OCI-LY7 (cell line): Measurements from ENCODE around the gene RRM2. TPM values are rescaled to one million over a fixed set of nuclear protein-coding genes. Genes with fewer than 3 reads are reported as not detected.
"Not testable (repeated sequence)": the region's sequence is repeated elsewhere in the genome, so short reads cannot be mapped to it uniquely, and the experiment has no call there.

Experiments used
- BruUV-seq: library from RNA; stranded (reverse); fragments of 400-500 nt; replicated peaks from 2 replicates; lab custom pipeline; 2021; lab: Mats Ljungman, UMichigan
- CTCF ChIA-PET: fragments of 300-600 bp; sonication (Branson Sonifier 250); formaldehyde crosslinking; loops from one replicate; lab custom pipeline; 2022; ENCODE audit warnings: antibody characterized with exemption; ENCODE audit not compliant: unreplicated experiment; lab: Charles Lee
- POLR2A ChIA-PET: fragments of 300-600 bp; sonication (Branson Sonifier 250); formaldehyde crosslinking; loops from one replicate; lab custom pipeline; 2022; ENCODE audit warnings: antibody characterized with exemption; lab: Charles Lee
- DNase-seq: peaks from one replicate; pipeline ENCODE4 v3.0.0-alpha.2; 2015; ENCODE audit warnings: low spot score
- H2AFZ ChIP-seq: fragments of 200-600 bp; sonication (generic), shearing (Covaris generic); 2 replicates; pipeline ENCODE4 v1.6.1; 2014; ENCODE audit warnings: mild to moderate bottlenecking, antibody characterized with exemption, low read length, moderate library complexity
- H3K27ac ChIP-seq: fragments of 200-600 bp; sonication (generic); 2 replicates; pipeline ENCODE4 v1.5.1; 2014; ENCODE audit warnings: mixed run types, low read depth, mild to moderate bottlenecking, moderate library complexity, low read length, inconsistent platforms; ENCODE audit not compliant: poor library complexity, severe bottlenecking
- H3K36me3 ChIP-seq: fragments of 200-600 bp; sonication (generic); 2 replicates; pipeline ENCODE4 v1.6.1; 2014; ENCODE audit warnings: mild to moderate bottlenecking, antibody characterized with exemption, low read length, moderate library complexity, mixed read lengths; ENCODE audit not compliant: insufficient read depth
- H3K4me1 ChIP-seq: fragments of 200-600 bp; sonication (generic); 2 replicates; pipeline ENCODE4 v1.5.1; 2014; ENCODE audit warnings: mild to moderate bottlenecking, low read length; ENCODE audit not compliant: insufficient read depth, poor library complexity, severe bottlenecking
- H3K4me2 ChIP-seq: fragments of 200-600 bp; sonication (generic); 2 replicates; pipeline ENCODE4 v1.6.1; 2014; ENCODE audit warnings: mild to moderate bottlenecking, low read length
- H3K4me3 ChIP-seq: fragments of 200-600 bp; sonication (generic); 2 replicates; pipeline ENCODE4 v1.5.1; 2014; ENCODE audit warnings: mild to moderate bottlenecking, low read depth, low read length; ENCODE audit not compliant: poor library complexity, severe bottlenecking
- H3K79me2 ChIP-seq: fragments of 200-600 bp; sonication (generic); 2 replicates; pipeline ENCODE4 v1.6.1; 2016; ENCODE audit warnings: low read depth, mild to moderate bottlenecking, low read length, moderate library complexity, mixed read lengths; ENCODE audit not compliant: insufficient read depth
- H3K9me2 ChIP-seq: fragments of 200-600 bp; sonication (generic); 2 replicates; pipeline ENCODE4 v1.6.1; 2016; ENCODE audit warnings: mild to moderate bottlenecking, low read length, mixed read lengths; ENCODE audit not compliant: insufficient read depth
- H3K9me3 ChIP-seq: fragments of 200-600 bp; sonication (generic); 2 replicates; pipeline ENCODE4 v1.6.1; 2014; ENCODE audit warnings: mild to moderate bottlenecking, mixed run types, low read length, mixed read lengths
- H4K20me1 ChIP-seq: fragments of 200-600 bp; sonication (generic); 2 replicates; pipeline ENCODE4 v1.6.1; 2014; ENCODE audit warnings: mild to moderate bottlenecking, antibody characterized with exemption, low read length, moderate library complexity, mixed read lengths; ENCODE audit not compliant: insufficient read depth
- CTCF ChIP-seq: fragments of 200-600 bp; sonication (generic); conservative IDR thresholded peaks from 2 replicates; pipeline ENCODE4 v1.5.1; 2014; ENCODE audit warnings: mild to moderate bottlenecking, antibody characterized with exemption, low read length, moderate library complexity, mixed read lengths
- EZH2phosphoT487 ChIP-seq: fragments of 200-600 bp; sonication (generic); IDR thresholded peaks from 2 replicates; pipeline ENCODE4 v1.6.1; 2018; ENCODE audit warnings: low read depth, borderline replicate concordance, mild to moderate bottlenecking, mixed run types, antibody characterized with exemption, low read length, moderate library complexity, mixed read lengths
- intact Hi-C: fragments of 100-400 bp; cut with micrococcal nuclease; formaldehyde crosslinking; loops from one replicate; pipeline ENCODE4 v1.10.0; 2022; ENCODE audit not compliant: unreplicated experiment
- total RNA-seq, 2 experiments: library from RNA; depleted of rRNA in 1 of 2; stranded (reverse); fragments of >200 nt in 1 of 2; shearing (Covaris generic) in 1 of 2; gene quantifications; 2 replicates each; pipeline ENCODE4 v1.2.3, GENCODE V29; 2014 to 2022

RRM2 gene
- total RNA-seq, 2 experiments from 2014 or later = 222 to 324 TPM

- CTCF ChIA-PET = no interaction called here
Observed at GRCh38 chr2:10145519-10146357, 23.2 kb downstream of the RRM2 start.

GRCh38 chr2:10146366-10147005 lies 23.9 kb downstream of the RRM2 start:
- intact Hi-C loops = no loop called here
- POLR2A ChIA-PET = no interaction called here
- CTCF ChIA-PET = no interaction called here
- BruUV-seq = no TSS peak
- H3K4me3 ChIP-seq = no peak overlapping the region
- no peaks in the 10 kb centered on the region for H3K4me1 ChIP-seq
- TF ChIP-seq CTCF = no peak
- no peak for TF ChIP-seq EZH2phosphoT487
- no peaks in the 10 kb centered on the region for H3K79me2 ChIP-seq
- no peaks in the 10 kb centered on the region for H3K9me3 ChIP-seq
- no peak overlapping the region for H3K4me2 ChIP-seq
- no peaks in the 10 kb centered on the region for H4K20me1 ChIP-seq
- no peak for DNase-seq
- H3K9me2 ChIP-seq = no peaks in the 10 kb centered on the region
- H2AFZ ChIP-seq = no peak overlapping the region
- H3K36me3 ChIP-seq = peaks cover 95% of the 10 kb centered on the region
- no peak overlapping the region for H3K27ac ChIP-seq

More at GRCh38 chr2:10145519-10146357, 23.2 kb downstream of the RRM2 start:
- no peak for DNase-seq
- Histone ChIP-seq H2AFZ (no peak overlapping the region), H4K20me1 (no peaks in the 10 kb centered on the region), H3K4me1 (no peaks in the 10 kb centered on the region), H3K9me3 (no peaks in the 10 kb centered on the region), H3K27ac (no peak overlapping the region), H3K4me2 (no peak overlapping the region), H3K79me2 (no peaks in the 10 kb centered on the region), H3K4me3 (no peak overlapping the region), H3K36me3 (peaks cover 95% of the 10 kb centered on the region), H3K9me2 (no peaks in the 10 kb centered on the region)
- POLR2A ChIA-PET = no interaction called here
- TF ChIP-seq EZH2phosphoT487 (no peak), CTCF (no peak)
- BruUV-seq = no TSS peak
- intact Hi-C loops = no loop called here

- H3K4me2 ChIP-seq, H3K27ac ChIP-seq, H3K4me3 ChIP-seq, BruUV-seq, H3K9me2 ChIP-seq, intact Hi-C loops, CTCF ChIA-PET, POLR2A ChIA-PET, H3K9me3 ChIP-seq, H3K4me1 ChIP-seq, H4K20me1 ChIP-seq, H3K79me2 ChIP-seq, H2AFZ ChIP-seq, DNase-seq: not testable (repeated sequence)
- peaks cover 93% of the 10 kb centered on the region for H3K36me3 ChIP-seq
Observed at GRCh38 chr2:10147050-10147660, 24.6 kb downstream of the RRM2 start.
